Ovary (tissue), 3 donors: Measurements from ENCODE around the gene COL23A1.

Source experiments
- EP300 ChIP-seq: sonication (generic); formaldehyde crosslinking; IDR thresholded peaks from one replicate; pipeline ENCODE4 v1.6.1; 2017; ENCODE audit warnings: antibody characterized with exemption
- POLR2A ChIP-seq: fragments of 450-650 bp; IDR thresholded peaks from one replicate; pipeline ENCODE4 v1.6.1; 2017; ENCODE audit warnings: antibody characterized with exemption, mild to moderate bottlenecking, moderate library complexity
- TF ChIP-seq, protein P1 (sequence below), 3 donors: fragments of 450-650 bp in 2 of 3; fragments of 200-600 bp in 1 of 3; IDR thresholded peaks; one replicate each; pipeline versions ENCODE4 v1.5.1 to v1.8.0; 2016 to 2022; ENCODE audit warnings: antibody characterized with exemption in 3 of 3, mild to moderate bottlenecking in 1 of 3
- donor health status: DM: no; HTN: no; CAD: no.

DNA sequence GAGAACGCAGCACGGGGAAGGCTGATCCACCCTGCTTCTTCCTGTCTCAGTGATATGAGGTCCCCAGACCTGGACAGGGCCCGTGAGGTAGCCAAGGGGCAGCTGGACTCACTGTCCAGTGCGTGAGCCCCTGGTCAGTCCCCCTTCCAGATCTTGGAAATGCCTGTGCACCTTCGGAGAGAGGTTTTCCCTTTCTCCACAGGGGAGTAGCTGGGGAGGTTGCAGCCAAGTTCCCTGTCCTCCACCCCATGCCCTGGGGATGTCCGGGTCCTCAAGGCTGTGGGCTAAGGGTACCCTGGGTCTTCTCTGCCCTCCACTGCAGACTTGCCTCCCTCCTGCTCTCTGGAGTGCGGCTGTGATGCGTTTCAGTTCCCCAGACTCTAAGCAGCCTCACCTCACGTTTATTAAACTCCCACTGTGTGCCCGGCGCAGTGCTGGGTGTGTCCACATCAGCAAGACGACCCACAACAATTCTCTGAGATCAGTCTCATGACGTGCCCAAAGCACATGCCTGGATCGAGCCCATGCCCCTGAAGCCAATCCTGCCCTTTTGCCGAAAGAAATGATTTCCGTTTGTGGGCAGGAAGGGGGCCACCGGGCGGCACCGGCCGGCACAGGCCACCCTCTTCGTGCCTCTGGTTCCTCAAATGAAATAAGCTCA, 256.2 kb downstream of the COL23A1 start:
- TF ChIP-seq, protein P1, sequence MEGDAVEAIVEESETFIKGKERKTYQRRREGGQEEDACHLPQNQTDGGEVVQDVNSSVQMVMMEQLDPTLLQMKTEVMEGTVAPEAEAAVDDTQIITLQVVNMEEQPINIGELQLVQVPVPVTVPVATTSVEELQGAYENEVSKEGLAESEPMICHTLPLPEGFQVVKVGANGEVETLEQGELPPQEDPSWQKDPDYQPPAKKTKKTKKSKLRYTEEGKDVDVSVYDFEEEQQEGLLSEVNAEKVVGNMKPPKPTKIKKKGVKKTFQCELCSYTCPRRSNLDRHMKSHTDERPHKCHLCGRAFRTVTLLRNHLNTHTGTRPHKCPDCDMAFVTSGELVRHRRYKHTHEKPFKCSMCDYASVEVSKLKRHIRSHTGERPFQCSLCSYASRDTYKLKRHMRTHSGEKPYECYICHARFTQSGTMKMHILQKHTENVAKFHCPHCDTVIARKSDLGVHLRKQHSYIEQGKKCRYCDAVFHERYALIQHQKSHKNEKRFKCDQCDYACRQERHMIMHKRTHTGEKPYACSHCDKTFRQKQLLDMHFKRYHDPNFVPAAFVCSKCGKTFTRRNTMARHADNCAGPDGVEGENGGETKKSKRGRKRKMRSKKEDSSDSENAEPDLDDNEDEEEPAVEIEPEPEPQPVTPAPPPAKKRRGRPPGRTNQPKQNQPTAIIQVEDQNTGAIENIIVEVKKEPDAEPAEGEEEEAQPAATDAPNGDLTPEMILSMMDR (IDR thresholded peaks at IDR 0.05): no peak
- TF ChIP-seq POLR2A (no peak), EP300 (no peak)
